Tibial artery (tissue), 4 donors: ENCODE results near the gene PRDM16.

Experiments
- DNase-seq, 2 donors: peaks; one replicate each; pipeline ENCODE4 v3.0.0-alpha.2; 2019
- H3K27ac ChIP-seq, 2 donors: fragments of 200-600 bp; sonication (generic) in 1 of 2; 1 replicate in 1 of 2; 2 replicates in 1 of 2; pipeline ENCODE4 v1.5.1; 2018 to 2019; ENCODE audit warnings: mild to moderate bottlenecking in 1 of 2
- H3K27me3 ChIP-seq, 2 donors: fragments of 200-600 bp; sonication (generic) in 1 of 2; one replicate each; pipeline versions ENCODE4 v1.5.1 to v1.6.0; 2016 to 2019
- H3K36me3 ChIP-seq, 3 donors: fragments of 200-600 bp; sonication (generic) in 2 of 3; one replicate each; pipeline ENCODE4 v1.5.1; 2016 to 2019; ENCODE audit warnings: mild to moderate bottlenecking in 2 of 3
- H3K4me1 ChIP-seq, 4 donors: fragments of 200-600 bp; sonication (generic) in 2 of 4; 1 replicate in 3 of 4; 2 replicates in 1 of 4; pipeline ENCODE4 v1.5.1; 2016 to 2019
- H3K4me3 ChIP-seq, 2 donors: fragments of 200-600 bp; sonication (generic) in 1 of 2; 1 replicate in 1 of 2; 2 replicates in 1 of 2; pipeline ENCODE4 v1.5.1; 2018 to 2019; ENCODE audit warnings: mild to moderate bottlenecking in 2 of 2
- H3K9me3 ChIP-seq, 3 donors: fragments of 200-600 bp; sonication (generic) in 1 of 3; one replicate each; pipeline ENCODE4 v1.5.1; 2016 to 2019
- intact Hi-C: fragments of 100-400 bp; cut with DNase I; formaldehyde crosslinking; loops from one replicate; pipeline ENCODE4 v1.15.0; 2023; ENCODE audit warnings: low total_unique reads
- TF ChIP-seq, protein P1 (sequence below), 2 experiments: fragments of 200-600 bp in 1 of 2; fragments of 450-650 bp in 1 of 2; IDR thresholded peaks; one replicate each; pipeline ENCODE4 v1.5.1; 2017 to 2019; ENCODE audit warnings: antibody characterized with exemption in 2 of 2, mild to moderate bottlenecking in 1 of 2, moderate library complexity in 1 of 2

PRDM16 gene

DNA sequence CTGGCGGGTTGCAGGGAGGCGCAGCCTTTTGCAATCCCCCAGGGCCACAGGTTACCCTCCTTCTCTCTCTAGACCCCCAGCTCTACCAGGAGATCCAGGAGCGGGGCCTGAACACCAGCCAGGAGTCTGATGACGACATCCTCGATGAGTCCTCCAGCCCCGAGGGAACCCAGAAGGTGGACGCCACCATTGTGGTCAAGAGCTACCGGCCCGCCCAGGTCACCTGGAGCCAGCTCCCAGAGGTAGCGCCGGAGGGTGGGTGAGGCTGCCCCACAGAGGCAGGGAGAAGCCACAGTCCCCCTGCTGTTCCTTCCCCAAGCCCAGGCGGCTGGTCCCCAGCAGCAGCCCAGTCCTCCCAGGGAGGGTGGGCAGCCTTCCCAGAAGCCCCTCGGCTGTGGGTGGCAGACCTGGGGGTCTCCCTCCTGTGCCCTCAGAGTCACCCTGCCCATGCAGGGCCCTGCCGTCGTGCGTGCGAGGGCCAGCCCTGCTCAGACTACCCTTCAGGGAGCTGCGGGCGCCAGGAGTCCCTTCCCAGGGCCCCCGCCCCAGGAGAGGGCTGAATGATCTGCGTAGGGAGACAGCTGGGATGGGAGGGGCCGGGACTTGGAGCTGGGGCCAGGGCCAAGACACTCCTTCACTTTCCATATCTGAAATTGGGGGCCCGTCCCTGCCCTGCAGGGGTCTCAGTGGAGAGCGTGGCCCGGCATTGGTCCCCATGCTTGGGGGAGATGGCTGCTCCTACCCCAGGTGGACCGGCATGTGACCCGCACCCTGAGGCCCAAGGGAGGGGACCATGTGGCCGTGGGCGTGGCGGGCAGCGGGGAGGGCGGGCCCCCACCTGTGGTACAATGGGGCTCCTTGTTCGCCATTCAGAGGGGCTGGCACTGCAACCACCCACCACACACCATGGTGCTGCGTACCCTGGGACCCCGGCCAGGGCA lies 398.4 kb downstream of the PRDM16 start:
- no peak overlapping the region for H3K27ac ChIP-seq

DNA sequence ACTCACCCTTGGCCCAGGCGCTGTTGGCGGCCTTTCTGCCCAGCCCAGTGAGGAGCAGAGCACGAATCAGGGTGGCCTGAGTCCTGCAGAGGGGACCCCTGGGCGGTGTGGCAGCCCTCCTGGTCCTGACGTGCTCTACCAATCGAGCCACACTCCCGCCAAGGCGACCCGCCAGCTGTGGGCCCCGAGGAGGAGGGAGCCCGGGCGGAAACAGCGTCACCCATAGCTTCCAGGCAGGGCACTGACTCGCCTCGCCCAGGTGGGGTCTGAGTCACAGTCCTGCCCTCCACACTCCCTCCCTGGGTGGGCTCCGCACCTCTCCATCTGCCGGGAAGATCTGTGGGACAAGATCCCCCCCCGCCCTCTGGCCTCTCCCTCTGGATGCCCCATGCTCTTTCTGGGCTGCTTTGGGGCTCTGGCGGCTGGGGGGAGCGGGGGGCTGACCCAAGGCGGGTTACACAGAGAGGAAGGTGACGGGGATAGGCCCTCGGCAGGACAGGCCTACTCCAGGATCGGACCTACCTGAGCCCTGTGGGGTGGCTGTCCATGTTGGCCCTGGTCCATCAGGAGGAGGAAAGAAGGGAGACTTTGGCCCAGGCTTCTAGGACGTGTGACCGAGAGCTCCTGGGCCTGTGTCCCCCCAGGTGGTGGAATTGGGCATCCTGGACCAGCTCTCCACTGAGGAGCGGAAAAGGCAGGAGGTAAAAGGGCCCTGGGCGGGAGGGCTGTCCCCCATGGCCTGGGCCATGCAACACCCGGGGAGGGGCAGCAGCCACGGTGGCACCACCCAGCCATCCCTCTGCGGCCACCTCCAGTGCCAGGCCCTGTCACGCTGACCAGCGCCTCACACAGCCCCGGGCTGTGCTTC lies 399.5 kb downstream of the PRDM16 start:
- no peak overlapping the region for H3K27ac ChIP-seq
- TF ChIP-seq, protein P1, sequence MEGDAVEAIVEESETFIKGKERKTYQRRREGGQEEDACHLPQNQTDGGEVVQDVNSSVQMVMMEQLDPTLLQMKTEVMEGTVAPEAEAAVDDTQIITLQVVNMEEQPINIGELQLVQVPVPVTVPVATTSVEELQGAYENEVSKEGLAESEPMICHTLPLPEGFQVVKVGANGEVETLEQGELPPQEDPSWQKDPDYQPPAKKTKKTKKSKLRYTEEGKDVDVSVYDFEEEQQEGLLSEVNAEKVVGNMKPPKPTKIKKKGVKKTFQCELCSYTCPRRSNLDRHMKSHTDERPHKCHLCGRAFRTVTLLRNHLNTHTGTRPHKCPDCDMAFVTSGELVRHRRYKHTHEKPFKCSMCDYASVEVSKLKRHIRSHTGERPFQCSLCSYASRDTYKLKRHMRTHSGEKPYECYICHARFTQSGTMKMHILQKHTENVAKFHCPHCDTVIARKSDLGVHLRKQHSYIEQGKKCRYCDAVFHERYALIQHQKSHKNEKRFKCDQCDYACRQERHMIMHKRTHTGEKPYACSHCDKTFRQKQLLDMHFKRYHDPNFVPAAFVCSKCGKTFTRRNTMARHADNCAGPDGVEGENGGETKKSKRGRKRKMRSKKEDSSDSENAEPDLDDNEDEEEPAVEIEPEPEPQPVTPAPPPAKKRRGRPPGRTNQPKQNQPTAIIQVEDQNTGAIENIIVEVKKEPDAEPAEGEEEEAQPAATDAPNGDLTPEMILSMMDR (IDR thresholded peaks at IDR 0.05): no peak
- peaks cover 0 to 73% of the 10 kb centered on the region in 2 donors for H3K27me3 ChIP-seq
- intact Hi-C loops: no loop called here
- H3K9me3 ChIP-seq: no peaks in the 10 kb centered on the region
- no peak for DNase-seq
- H3K36me3 ChIP-seq: no peaks in the 10 kb centered on the region
- H3K4me3 ChIP-seq: no peak overlapping the region
- peaks cover 0 to 6% (median 4%) of the 10 kb centered on the region in 4 donors for H3K4me1 ChIP-seq

More for the DNA sequence above, 398.4 kb downstream of the PRDM16 start:
- intact Hi-C loops: no loop called here
- no peaks in the 10 kb centered on the region for H3K9me3 ChIP-seq
- H3K4me3 ChIP-seq: no peak overlapping the region
- DNase-seq: no peak
- peaks cover 0 to 62% of the 10 kb centered on the region in 2 donors for H3K27me3 ChIP-seq
- H3K36me3 ChIP-seq: no peaks in the 10 kb centered on the region
- H3K4me1 ChIP-seq: peaks cover 0 to 6% (median 4%) of the 10 kb centered on the region in 4 donors
- TF ChIP-seq, protein P1 (IDR thresholded peaks at IDR 0.05): no peak

DNA sequence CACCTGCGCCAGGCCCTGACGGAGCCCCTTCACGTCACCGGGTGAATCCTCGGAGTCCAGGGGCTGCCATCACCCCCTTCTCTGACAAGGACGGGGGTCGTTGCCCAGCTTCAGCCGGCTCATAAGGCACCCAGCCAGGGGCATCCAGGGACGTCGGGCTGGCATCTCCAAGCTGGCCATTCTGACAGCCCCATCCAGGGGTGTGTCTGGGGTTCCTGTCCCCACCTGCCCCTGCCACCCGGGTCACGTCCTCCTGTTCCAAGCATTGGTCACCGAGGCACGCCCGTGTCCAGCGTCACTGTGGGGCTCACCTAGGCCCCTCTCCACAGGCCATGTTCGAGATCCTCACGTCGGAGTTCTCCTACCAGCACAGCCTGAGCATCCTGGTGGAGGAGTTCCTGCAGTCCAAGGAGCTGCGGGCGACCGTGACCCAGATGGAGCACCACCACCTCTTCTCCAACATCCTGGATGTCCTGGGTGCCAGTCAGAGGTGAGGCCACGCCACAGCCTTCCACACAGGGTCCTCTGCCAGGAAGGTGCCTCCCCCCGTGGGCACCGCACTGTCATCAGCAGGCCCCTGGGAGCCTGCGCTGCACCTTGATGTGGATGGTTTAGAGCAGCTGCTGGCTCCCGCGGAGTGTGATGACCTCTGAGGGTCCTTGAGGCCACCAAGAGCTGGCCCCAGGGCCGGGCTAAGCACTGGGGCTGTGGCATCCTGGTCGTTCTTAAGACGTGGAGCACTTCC lies 400.3 kb downstream of the PRDM16 start:
- Histone ChIP-seq H3K4me3 (no peak overlapping the region), H3K27ac (no peak overlapping the region), H3K9me3 (no peaks in the 10 kb centered on the region), H3K27me3 (peaks cover 0 to 81% of the 10 kb centered on the region in 2 donors), H3K36me3 (no peaks in the 10 kb centered on the region), H3K4me1 (peaks cover 0 to 6% (median 4%) of the 10 kb centered on the region in 4 donors)
- TF ChIP-seq, protein P1 (IDR thresholded peaks at IDR 0.05): no peak
- DNase-seq: no peak
- intact Hi-C loops: no loop called here

DNA sequence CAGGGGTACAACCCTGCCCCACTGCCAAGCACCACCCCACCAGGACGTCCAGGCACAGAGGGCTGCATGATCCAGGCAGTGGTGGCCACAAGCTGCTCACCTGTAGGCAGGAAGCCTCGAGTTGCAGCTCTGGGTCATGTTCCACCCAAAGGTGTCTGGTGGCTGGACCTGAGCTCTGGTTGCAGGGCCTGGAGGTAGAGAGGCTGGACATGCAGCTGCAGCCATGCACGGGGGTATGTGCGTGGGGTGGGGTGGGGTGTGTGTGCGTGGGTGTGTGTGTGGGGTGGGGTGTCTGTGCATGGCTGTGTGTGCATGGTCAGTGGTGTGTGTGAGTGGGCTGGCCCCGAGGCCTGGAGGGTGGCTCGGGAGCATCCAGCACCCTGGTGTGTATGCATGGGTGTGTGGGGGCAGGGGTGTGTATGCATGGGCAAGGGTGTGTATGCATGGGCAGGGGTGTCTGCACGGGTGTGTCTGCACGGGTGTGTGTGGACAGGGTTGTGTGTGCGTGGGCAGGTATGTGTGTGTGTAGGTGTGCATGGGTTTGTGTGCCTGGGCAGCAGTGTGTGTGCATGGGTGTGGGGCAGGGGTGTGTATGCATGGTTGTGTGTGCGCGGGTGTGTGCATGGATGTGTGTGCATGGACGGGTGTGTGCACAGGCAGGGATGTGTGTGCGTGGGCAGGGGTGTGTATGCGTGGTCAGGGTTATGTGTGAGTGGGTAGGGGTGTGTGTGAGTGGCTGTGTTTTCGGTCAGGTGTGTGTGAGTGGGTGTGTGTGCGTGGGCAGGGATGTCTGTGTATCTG lies 401.0 kb downstream of the PRDM16 start:
- Histone ChIP-seq H3K4me1 (peaks cover 0 to 6% (median 4%) of the 10 kb centered on the region in 4 donors), H3K9me3 (no peaks in the 10 kb centered on the region), H3K27ac (no peak overlapping the region), H3K36me3 (no peaks in the 10 kb centered on the region), H3K4me3 (no peak overlapping the region), H3K27me3 (peaks cover 0 to 86% of the 10 kb centered on the region in 2 donors)
- no peak for DNase-seq
- TF ChIP-seq, protein P1 (IDR thresholded peaks at IDR 0.05): no peak
- intact Hi-C loops: loop anchor here (10.0 kb wide), 1 partner anchor 245 kb away; no protein-coding TSS in a partner anchor
